Measurements from ENCODE around the gene BACH1. TPM values are rescaled to one million over a fixed set of nuclear protein-coding genes. Genes with fewer than 3 reads are reported as not detected.

The BACH1 gene
- polyA plus RNA-seq, 1 donor from 2014 or later, result 29.7 TPM

- no peaks in the 10 kb centered on the region for H3K36me3 ChIP-seq (ENCODE audit: insufficient read depth, low read length)
- H3K9ac ChIP-seq (ENCODE audit: low read length), result no peak overlapping the region
- H3K9me3 ChIP-seq (ENCODE audit: low read length), result no peaks in the 10 kb centered on the region
- H3K4me3 ChIP-seq (ENCODE audit: low read length), result peak overlapping the region; percentile 75
- H3K9me2 ChIP-seq (ENCODE audit: insufficient read depth, low read length), result no peaks in the 10 kb centered on the region
- peak overlapping the region; percentile 81 for H3K4me2 ChIP-seq (ENCODE audit: low read length)
- no peaks in the 10 kb centered on the region for H3F3A ChIP-seq (ENCODE audit: insufficient read depth, low read length, poor library complexity, severe bottlenecking)
- TF ChIP-seq REST (IDR thresholded peaks at IDR 0.05; ENCODE audit: borderline replicate concordance) (no peak), POLR2AphosphoS5 (IDR thresholded peaks at IDR 0.05) (no peak), EZH2 (IDR thresholded peaks at IDR 0.05; ENCODE audit: borderline replicate concordance, insufficient read depth, low read length, poor library complexity, severe bottlenecking) (no peak), RAD21 (conservative IDR thresholded peaks at IDR 0.05) (no peak), TAF1 (IDR thresholded peaks at IDR 0.05; ENCODE audit: low read depth) (no peak), MXI1 (conservative IDR thresholded peaks at IDR 0.05; ENCODE audit: poor library complexity, severe bottlenecking) (no peak)
- H3K79me2 ChIP-seq (replicated peaks; ENCODE audit: insufficient read depth, low read length), result peaks cover 59% of the 10 kb centered on the region
- no peak overlapping the region for H3K27ac ChIP-seq (ENCODE audit: low read length)
- no peak overlapping the region for H2AFZ ChIP-seq (ENCODE audit: low read depth, low read length)
- H3K27me3 ChIP-seq (ENCODE audit: insufficient read depth, low read depth, low read length), result no peaks in the 10 kb centered on the region
- peaks cover 4% of the 10 kb centered on the region for H4K20me1 ChIP-seq (ENCODE audit: insufficient read depth)
Observed at GRCh38 chr21:29300807-29301138, 2.1 kb downstream of the BACH1 start.

- Histone ChIP-seq H3K27ac (ENCODE audit: low read length) (no peak overlapping the region), H4K20me1 (ENCODE audit: insufficient read depth) (peaks cover 4% of the 10 kb centered on the region), H3K9me2 (ENCODE audit: insufficient read depth, low read length) (no peaks in the 10 kb centered on the region), H3K9ac (ENCODE audit: low read length) (no peak overlapping the region), H3K27me3 (ENCODE audit: insufficient read depth, low read depth, low read length) (no peaks in the 10 kb centered on the region), H3K36me3 (ENCODE audit: insufficient read depth, low read length) (no peaks in the 10 kb centered on the region), H2AFZ (ENCODE audit: low read depth, low read length) (no peak overlapping the region), H3K9me3 (ENCODE audit: low read length) (no peaks in the 10 kb centered on the region), H3K4me3 (ENCODE audit: low read length) (peak overlapping the region; percentile 75), H3F3A (ENCODE audit: insufficient read depth, low read length, poor library complexity, severe bottlenecking) (no peaks in the 10 kb centered on the region), H3K79me2 (replicated peaks; ENCODE audit: insufficient read depth, low read length) (peaks cover 68% of the 10 kb centered on the region), H3K4me2 (ENCODE audit: low read length) (peak overlapping the region; percentile 81)
- no peak for TF ChIP-seq SMC3 (conservative IDR thresholded peaks at IDR 0.05; ENCODE audit: poor library complexity)
- TF ChIP-seq TAF1 (IDR thresholded peaks at IDR 0.05; ENCODE audit: low read depth), result no peak
- TF ChIP-seq EP300 (conservative IDR thresholded peaks at IDR 0.05; ENCODE audit: poor library complexity, severe bottlenecking), result no peak
- no peak for TF ChIP-seq CTCF (IDR thresholded peaks at IDR 0.05; ENCODE audit: poor library complexity, severe bottlenecking)
- no peak for TF ChIP-seq MXI1 (conservative IDR thresholded peaks at IDR 0.05; ENCODE audit: poor library complexity, severe bottlenecking)
- no peak for TF ChIP-seq RAD21 (conservative IDR thresholded peaks at IDR 0.05)
- TF ChIP-seq EZH2 (IDR thresholded peaks at IDR 0.05; ENCODE audit: borderline replicate concordance, insufficient read depth, low read length, poor library complexity, severe bottlenecking), result no peak
- no peak for TF ChIP-seq POLR2AphosphoS5 (IDR thresholded peaks at IDR 0.05)
- TF ChIP-seq REST (IDR thresholded peaks at IDR 0.05; ENCODE audit: borderline replicate concordance), result no peak
Observed at GRCh38 chr21:29301691-29302090, 3.0 kb downstream of the BACH1 start.

Data from neural cell (in vitro differentiated cells).